Measurements from ENCODE around the gene VMP1. TPM values are rescaled to one million over a fixed set of nuclear protein-coding genes. Genes with fewer than 3 reads are reported as not detected.

The VMP1 gene
- total RNA-seq, 1 experiment from 2014 or later: 72.8 TPM

GRCh38 chr17:59702304-59702703, 5.2 kb upstream of the VMP1 start:
- ChIA-PET POLR2A (no interaction called here), CTCF (no interaction called here)
- H3K4me3 Mint-ChIP-seq: no peak overlapping the region

GRCh38 chr17:59707971-59708430, 547 bp downstream of the VMP1 start:
- Mint-ChIP-seq H3K27ac (peak overlapping the region; percentile 98), H3K4me3 (peak overlapping the region; percentile 98), H3K36me3 (peaks cover 9% of the 10 kb centered on the region), H3K27me3 (ENCODE audit: low read depth) (no peaks in the 10 kb centered on the region), H3K9me3 (no peaks in the 10 kb centered on the region), H3K4me1 (peaks cover 27% of the 10 kb centered on the region)
- CTCF ChIA-PET: interaction anchor here (0.9 to 2.1 kb wide), 5 partner anchors 46 to 378 kb away, joined by 3 to 12 read pairs (median 3); no protein-coding TSS in a partner anchor
- POLR2A ChIA-PET: interaction anchor here (0.7 to 1.9 kb wide), 6 partner anchors 22 to 553 kb away, joined by 3 to 10 read pairs (median 4); partner anchors contain the start of genes PRR11 and SKA2
- no peak for DNase-seq (ENCODE audit: low spot score)
- no peak for ATAC-seq
- TF ChIP-seq ZNF263 (CRISPR knock-in tag; IDR thresholded peaks at IDR 0.05; ENCODE audit: low read depth): no peak
- TF ChIP-seq, protein P1, sequence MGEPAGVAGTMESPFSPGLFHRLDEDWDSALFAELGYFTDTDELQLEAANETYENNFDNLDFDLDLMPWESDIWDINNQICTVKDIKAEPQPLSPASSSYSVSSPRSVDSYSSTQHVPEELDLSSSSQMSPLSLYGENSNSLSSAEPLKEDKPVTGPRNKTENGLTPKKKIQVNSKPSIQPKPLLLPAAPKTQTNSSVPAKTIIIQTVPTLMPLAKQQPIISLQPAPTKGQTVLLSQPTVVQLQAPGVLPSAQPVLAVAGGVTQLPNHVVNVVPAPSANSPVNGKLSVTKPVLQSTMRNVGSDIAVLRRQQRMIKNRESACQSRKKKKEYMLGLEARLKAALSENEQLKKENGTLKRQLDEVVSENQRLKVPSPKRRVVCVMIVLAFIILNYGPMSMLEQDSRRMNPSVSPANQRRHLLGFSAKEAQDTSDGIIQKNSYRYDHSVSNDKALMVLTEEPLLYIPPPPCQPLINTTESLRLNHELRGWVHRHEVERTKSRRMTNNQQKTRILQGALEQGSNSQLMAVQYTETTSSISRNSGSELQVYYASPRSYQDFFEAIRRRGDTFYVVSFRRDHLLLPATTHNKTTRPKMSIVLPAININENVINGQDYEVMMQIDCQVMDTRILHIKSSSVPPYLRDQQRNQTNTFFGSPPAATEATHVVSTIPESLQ (CRISPR knock-in tag; IDR thresholded peaks at IDR 0.05): no peak
- TF ChIP-seq, protein P2, sequence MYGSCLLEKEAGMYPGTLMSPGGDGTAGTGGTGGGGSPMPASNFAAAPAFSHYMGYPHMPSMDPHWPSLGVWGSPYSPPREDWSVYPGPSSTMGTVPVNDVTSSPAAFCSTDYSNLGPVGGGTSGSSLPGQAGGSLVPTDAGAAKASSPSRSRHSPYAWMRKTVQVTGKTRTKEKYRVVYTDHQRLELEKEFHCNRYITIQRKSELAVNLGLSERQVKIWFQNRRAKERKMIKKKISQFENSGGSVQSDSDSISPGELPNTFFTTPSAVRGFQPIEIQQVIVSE (CRISPR knock-in tag; IDR thresholded peaks at IDR 0.05; ENCODE audit: borderline replicate concordance): no peak
- no peak for TF ChIP-seq IRF2 (CRISPR knock-in tag; IDR thresholded peaks at IDR 0.05; ENCODE audit: borderline replicate concordance, low read depth)
- TF ChIP-seq JUN (CRISPR knock-in tag; IDR thresholded peaks at IDR 0.05): no peak
- no peak for TF ChIP-seq ATF2 (CRISPR knock-in tag; IDR thresholded peaks at IDR 0.05; ENCODE audit: borderline replicate concordance, low read depth)
- no peak for TF ChIP-seq FOXP1 (CRISPR knock-in tag; IDR thresholded peaks at IDR 0.05; ENCODE audit: borderline replicate concordance)
- no peak for TF ChIP-seq FOXP4 (CRISPR knock-in tag; IDR thresholded peaks at IDR 0.05)
- TF ChIP-seq, protein P3, sequence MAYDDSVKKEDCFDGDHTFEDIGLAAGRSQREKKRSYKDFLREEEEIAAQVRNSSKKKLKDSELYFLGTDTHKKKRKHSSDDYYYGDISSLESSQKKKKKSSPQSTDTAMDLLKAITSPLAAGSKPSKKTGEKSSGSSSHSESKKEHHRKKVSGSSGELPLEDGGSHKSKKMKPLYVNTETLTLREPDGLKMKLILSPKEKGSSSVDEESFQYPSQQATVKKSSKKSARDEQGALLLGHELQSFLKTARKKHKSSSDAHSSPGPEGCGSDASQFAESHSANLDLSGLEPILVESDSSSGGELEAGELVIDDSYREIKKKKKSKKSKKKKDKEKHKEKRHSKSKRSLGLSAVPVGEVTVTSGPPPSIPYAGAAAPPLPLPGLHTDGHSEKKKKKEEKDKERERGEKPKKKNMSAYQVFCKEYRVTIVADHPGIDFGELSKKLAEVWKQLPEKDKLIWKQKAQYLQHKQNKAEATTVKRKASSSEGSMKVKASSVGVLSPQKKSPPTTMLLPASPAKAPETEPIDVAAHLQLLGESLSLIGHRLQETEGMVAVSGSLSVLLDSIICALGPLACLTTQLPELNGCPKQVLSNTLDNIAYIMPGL (CRISPR knock-in tag; IDR thresholded peaks at IDR 0.05): no peak
- TF ChIP-seq ZNF512 (CRISPR knock-in tag; IDR thresholded peaks at IDR 0.05; ENCODE audit: borderline replicate concordance): no peak
- no peak for TF ChIP-seq ZBTB21 (CRISPR knock-in tag; IDR thresholded peaks at IDR 0.05; ENCODE audit: borderline replicate concordance)
- TF ChIP-seq, protein P4, sequence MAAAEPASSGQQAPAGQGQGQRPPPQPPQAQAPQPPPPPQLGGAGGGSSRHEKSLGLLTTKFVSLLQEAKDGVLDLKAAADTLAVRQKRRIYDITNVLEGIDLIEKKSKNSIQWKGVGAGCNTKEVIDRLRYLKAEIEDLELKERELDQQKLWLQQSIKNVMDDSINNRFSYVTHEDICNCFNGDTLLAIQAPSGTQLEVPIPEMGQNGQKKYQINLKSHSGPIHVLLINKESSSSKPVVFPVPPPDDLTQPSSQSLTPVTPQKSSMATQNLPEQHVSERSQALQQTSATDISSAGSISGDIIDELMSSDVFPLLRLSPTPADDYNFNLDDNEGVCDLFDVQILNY (CRISPR knock-in tag; IDR thresholded peaks at IDR 0.05): no peak
- TF ChIP-seq TP53 (CRISPR knock-in tag; IDR thresholded peaks at IDR 0.05): no peak
- no peak for TF ChIP-seq PRRX2 (CRISPR knock-in tag; IDR thresholded peaks at IDR 0.05)
- TF ChIP-seq, protein P5, sequence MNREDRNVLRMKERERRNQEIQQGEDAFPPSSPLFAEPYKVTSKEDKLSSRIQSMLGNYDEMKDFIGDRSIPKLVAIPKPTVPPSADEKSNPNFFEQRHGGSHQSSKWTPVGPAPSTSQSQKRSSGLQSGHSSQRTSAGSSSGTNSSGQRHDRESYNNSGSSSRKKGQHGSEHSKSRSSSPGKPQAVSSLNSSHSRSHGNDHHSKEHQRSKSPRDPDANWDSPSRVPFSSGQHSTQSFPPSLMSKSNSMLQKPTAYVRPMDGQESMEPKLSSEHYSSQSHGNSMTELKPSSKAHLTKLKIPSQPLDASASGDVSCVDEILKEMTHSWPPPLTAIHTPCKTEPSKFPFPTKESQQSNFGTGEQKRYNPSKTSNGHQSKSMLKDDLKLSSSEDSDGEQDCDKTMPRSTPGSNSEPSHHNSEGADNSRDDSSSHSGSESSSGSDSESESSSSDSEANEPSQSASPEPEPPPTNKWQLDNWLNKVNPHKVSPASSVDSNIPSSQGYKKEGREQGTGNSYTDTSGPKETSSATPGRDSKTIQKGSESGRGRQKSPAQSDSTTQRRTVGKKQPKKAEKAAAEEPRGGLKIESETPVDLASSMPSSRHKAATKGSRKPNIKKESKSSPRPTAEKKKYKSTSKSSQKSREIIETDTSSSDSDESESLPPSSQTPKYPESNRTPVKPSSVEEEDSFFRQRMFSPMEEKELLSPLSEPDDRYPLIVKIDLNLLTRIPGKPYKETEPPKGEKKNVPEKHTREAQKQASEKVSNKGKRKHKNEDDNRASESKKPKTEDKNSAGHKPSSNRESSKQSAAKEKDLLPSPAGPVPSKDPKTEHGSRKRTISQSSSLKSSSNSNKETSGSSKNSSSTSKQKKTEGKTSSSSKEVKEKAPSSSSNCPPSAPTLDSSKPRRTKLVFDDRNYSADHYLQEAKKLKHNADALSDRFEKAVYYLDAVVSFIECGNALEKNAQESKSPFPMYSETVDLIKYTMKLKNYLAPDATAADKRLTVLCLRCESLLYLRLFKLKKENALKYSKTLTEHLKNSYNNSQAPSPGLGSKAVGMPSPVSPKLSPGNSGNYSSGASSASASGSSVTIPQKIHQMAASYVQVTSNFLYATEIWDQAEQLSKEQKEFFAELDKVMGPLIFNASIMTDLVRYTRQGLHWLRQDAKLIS (CRISPR knock-in tag; IDR thresholded peaks at IDR 0.05; ENCODE audit: borderline replicate concordance): no peak
- TF ChIP-seq ZNF671 (CRISPR knock-in tag; IDR thresholded peaks at IDR 0.05): no peak
- no peak for TF ChIP-seq ZNF121 (CRISPR knock-in tag; IDR thresholded peaks at IDR 0.05)
- no peak for TF ChIP-seq ATF1 (CRISPR knock-in tag; IDR thresholded peaks at IDR 0.05)

More at GRCh38 chr17:59702304-59702703, 5.2 kb upstream of the VMP1 start:
- H3K36me3 Mint-ChIP-seq: peaks cover 31% of the 10 kb centered on the region
- DNase-seq (ENCODE audit: low spot score) (no peak), ATAC-seq (no peak)
- H3K4me1 Mint-ChIP-seq: peaks cover 36% of the 10 kb centered on the region
- no peaks in the 10 kb centered on the region for H3K9me3 Mint-ChIP-seq
- no peaks in the 10 kb centered on the region for H3K27me3 Mint-ChIP-seq (ENCODE audit: low read depth)
- TF ChIP-seq, protein P2 (CRISPR knock-in tag; IDR thresholded peaks at IDR 0.05; ENCODE audit: borderline replicate concordance): no peak
- H3K27ac Mint-ChIP-seq: no peak overlapping the region; the same call in 1 of the 2 replicates

All from WTC11 (cell line).